GM12875 (cell line): ENCODE results near the gene ATXN7L1.
"Not testable (repeated sequence)": the region's sequence is repeated elsewhere in the genome, so short reads cannot be mapped to it uniquely, and the experiment has no call there.

Experiments used
- H3K4me3 ChIP-seq: one replicate; pipeline ENCODE4 v1.5.1; 2011; ENCODE audit warnings: low read depth, low read length, control low read depth
- CTCF ChIP-seq: IDR thresholded peaks from 2 replicates; pipeline ENCODE4 v1.5.1; 2011; ENCODE audit warnings: low read depth, mild to moderate bottlenecking, control low read depth, inconsistent platforms, low read length, moderate library complexity, borderline replicate concordance; ENCODE audit not compliant: insufficient read depth

ATXN7L1 gene

GRCh38 chr7:105611856-105612775 is 264.3 kb downstream of the ATXN7L1 start:
- H3K4me3 ChIP-seq: no peak overlapping the region
- TF ChIP-seq CTCF: no peak

GRCh38 chr7:105610165-105610930 is 266.1 kb downstream of the ATXN7L1 start:
- TF ChIP-seq CTCF: no peak
- H3K4me3 ChIP-seq: no peak overlapping the region

GRCh38 chr7:105602325-105603305 is 273.8 kb downstream of the ATXN7L1 start:
- H3K4me3 ChIP-seq: no peak overlapping the region
- no peak for TF ChIP-seq CTCF

GRCh38 chr7:105600720-105601550 is 275.5 kb downstream of the ATXN7L1 start:
- H3K4me3 ChIP-seq: no peak overlapping the region
- no peak for TF ChIP-seq CTCF

GRCh38 chr7:105599551-105599950 is 276.8 kb downstream of the ATXN7L1 start:
- no peak for TF ChIP-seq CTCF
- no peak overlapping the region for H3K4me3 ChIP-seq

GRCh38 chr7:105599080-105599479 is 277.3 kb downstream of the ATXN7L1 start:
- H3K4me3 ChIP-seq: not testable (repeated sequence)
